Neutrophil (primary cell): ENCODE results near the gene OR13C3.

ENCODE experiments used
- H3K27ac ChIP-seq: fragments of 200-600 bp; sonication (generic); 2 replicates; pipeline ENCODE4 v1.5.1; 2016; ENCODE audit warnings: mild to moderate bottlenecking, moderate library complexity
- H3K27me3 ChIP-seq: fragments of 200-600 bp; sonication (generic); 2 replicates; pipeline ENCODE4 v1.6.0; 2016; ENCODE audit warnings: mild to moderate bottlenecking
- H3K36me3 ChIP-seq: fragments of 200-600 bp; sonication (generic); 2 replicates; pipeline ENCODE4 v1.5.1; 2017
- H3K4me1 ChIP-seq, 2 experiments: fragments of 200-600 bp in 1 of 2; sonication (generic) in 1 of 2; 1 replicate in 1 of 2; 2 replicates in 1 of 2; pipeline versions ENCODE4 v1.5.1 to v1.6.1; 2013 to 2016; ENCODE audit warnings: low read depth in 1 of 2, low read length in 1 of 2, mild to moderate bottlenecking in 1 of 2, moderate library complexity in 1 of 2; ENCODE audit not compliant: control insufficient read depth in 1 of 2, insufficient read depth in 1 of 2
- H3K4me3 ChIP-seq, 2 experiments: fragments of 200-600 bp in 1 of 2; sonication (generic) in 1 of 2; 1 replicate in 1 of 2; 2 replicates in 1 of 2; pipeline ENCODE4 v1.5.1; 2013 to 2016; ENCODE audit warnings: low read depth in 1 of 2, low read length in 1 of 2, mild to moderate bottlenecking in 1 of 2, moderate library complexity in 1 of 2
- H3K9me3 ChIP-seq: fragments of 200-600 bp; sonication (generic); 2 replicates; pipeline ENCODE4 v1.5.1; 2016
- TF ChIP-seq, protein P1 (sequence below): fragments of 200-600 bp; sonication (generic); IDR thresholded peaks from 2 replicates; pipeline ENCODE4 v1.5.1; 2016; ENCODE audit warnings: antibody characterized with exemption

OR13C3 gene

DNA sequence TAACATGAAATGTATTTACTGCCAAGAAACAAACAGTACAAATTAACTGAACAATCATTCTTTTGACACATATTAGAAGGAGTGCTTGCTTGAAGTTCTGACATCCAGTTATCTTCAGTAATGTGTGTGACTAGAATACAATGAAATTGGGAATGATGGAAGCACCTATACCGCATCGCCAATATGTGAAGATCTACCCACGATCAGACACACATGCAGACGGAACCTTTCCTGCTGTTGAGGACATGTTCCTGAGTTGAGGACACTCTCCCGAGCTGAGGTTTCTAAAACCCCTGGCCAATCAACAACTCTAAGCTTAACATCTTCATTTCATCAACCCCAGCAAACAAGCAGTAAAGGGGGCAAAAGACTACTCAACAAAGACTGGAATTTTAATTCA, at the start of gene OR13C3:
Gene OR13C3 (minus strand): TSS at position 101 of the 400 bp plus-strand sequence. CDS start 133 bp downstream, outside the sequence.
- no peaks in the 10 kb centered on the region for H3K27me3 ChIP-seq
- no peak within 1 kb of the TSS for H3K27ac ChIP-seq
- TF ChIP-seq, protein P1, sequence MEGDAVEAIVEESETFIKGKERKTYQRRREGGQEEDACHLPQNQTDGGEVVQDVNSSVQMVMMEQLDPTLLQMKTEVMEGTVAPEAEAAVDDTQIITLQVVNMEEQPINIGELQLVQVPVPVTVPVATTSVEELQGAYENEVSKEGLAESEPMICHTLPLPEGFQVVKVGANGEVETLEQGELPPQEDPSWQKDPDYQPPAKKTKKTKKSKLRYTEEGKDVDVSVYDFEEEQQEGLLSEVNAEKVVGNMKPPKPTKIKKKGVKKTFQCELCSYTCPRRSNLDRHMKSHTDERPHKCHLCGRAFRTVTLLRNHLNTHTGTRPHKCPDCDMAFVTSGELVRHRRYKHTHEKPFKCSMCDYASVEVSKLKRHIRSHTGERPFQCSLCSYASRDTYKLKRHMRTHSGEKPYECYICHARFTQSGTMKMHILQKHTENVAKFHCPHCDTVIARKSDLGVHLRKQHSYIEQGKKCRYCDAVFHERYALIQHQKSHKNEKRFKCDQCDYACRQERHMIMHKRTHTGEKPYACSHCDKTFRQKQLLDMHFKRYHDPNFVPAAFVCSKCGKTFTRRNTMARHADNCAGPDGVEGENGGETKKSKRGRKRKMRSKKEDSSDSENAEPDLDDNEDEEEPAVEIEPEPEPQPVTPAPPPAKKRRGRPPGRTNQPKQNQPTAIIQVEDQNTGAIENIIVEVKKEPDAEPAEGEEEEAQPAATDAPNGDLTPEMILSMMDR, result no peak
- H3K4me3 ChIP-seq, result no peak within 1 kb of the TSS
- no peaks in the 10 kb centered on the region for H3K36me3 ChIP-seq
- H3K4me1 ChIP-seq, result no peaks in the 10 kb centered on the region
- H3K9me3 ChIP-seq, result no peaks in the 10 kb centered on the region

DNA sequence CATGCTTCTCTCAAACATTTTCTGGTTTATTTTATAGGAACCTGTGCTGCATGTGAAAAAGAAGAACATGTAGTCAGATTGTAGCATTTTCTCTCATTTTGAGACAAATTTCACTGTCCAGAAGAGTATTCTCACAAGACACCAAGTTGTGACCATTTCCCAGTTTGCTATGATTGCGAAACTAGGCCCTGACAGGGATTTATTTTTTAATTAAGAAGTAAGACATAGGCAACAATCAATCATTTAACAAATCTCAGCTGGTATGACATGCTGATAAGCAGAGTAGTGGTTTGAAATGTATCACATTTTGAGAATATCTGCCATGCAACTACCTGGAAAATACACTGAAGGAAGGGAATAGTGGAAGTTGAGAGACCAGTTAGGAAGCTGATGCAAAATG, 43.9 kb upstream of the OR13C3 start:
- Histone ChIP-seq H3K27ac (no peak overlapping the region), H3K27me3 (no peaks in the 10 kb centered on the region), H3K9me3 (no peaks in the 10 kb centered on the region), H3K4me1 (no peaks in the 10 kb centered on the region), H3K36me3 (no peaks in the 10 kb centered on the region), H3K4me3 (no peak overlapping the region)
- TF ChIP-seq, protein P1, result no peak

DNA sequence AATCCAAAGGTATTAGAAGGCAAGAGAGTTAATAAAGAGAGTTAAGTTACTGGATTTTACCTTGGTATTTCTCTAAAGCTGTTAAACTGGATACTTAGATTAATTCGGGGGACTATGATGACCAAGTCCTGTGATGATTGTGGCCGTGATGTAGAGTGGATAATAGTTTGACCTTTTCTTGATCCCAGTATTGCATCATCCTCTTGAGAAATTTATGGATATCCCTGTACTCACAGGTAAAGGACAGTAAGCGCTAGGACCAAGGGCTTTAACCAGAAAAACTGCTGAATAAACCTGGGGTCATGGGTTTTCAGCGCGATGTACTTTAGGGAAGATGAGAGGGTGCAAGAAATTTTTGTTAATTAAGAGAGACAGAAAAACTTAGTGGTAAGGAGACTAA, 40.6 kb upstream of the OR13C3 start:
- no peaks in the 10 kb centered on the region for H3K4me1 ChIP-seq
- TF ChIP-seq, protein P1, result no peak
- H3K27ac ChIP-seq, result no peak overlapping the region
- no peak overlapping the region for H3K4me3 ChIP-seq
- no peaks in the 10 kb centered on the region for H3K36me3 ChIP-seq
- H3K9me3 ChIP-seq, result no peaks in the 10 kb centered on the region
- no peaks in the 10 kb centered on the region for H3K27me3 ChIP-seq

DNA sequence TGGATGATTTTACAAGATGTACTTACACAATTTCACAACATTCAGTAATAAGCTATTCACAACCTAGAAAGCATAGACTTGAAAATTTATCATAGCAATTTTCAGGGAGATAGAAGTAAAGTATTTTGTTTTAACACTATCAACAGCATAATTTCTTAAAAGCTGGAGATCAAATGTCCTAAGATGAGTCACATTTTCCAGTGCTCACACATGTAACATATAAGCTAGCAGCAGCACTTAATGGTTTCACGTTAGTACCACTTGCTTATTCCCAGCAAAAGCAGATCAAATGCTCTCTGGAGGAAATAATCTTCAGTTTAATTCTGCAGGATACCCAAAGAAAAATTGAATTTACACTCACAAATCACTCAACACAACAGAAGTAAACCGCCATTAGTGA, 38.8 kb upstream of the OR13C3 start:
- H3K27ac ChIP-seq, result no peak overlapping the region
- H3K36me3 ChIP-seq, result no peaks in the 10 kb centered on the region
- H3K27me3 ChIP-seq, result no peaks in the 10 kb centered on the region
- no peaks in the 10 kb centered on the region for H3K9me3 ChIP-seq
- TF ChIP-seq, protein P1, result no peak
- H3K4me3 ChIP-seq, result no peak overlapping the region
- no peaks in the 10 kb centered on the region for H3K4me1 ChIP-seq

DNA sequence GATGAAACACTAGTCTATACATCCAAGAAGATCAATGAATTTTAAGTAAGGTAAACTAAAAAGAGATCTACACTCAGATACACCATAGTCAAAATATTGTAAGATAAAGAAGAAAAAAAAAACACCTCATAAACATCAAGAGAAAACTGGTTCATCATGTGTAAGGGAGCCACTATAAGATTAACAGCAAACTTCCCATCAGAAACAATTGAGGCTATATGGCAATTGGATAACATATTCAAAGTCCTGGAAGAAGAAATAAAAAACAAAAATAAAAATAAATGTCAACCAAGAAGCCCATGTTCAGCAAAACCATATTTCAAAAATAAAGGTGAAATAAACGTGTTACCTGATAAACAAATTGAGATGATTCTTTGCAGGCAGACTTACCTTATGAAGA, 36.0 kb upstream of the OR13C3 start:
- TF ChIP-seq, protein P1, result no peak
- Histone ChIP-seq H3K9me3 (no peaks in the 10 kb centered on the region), H3K27me3 (no peaks in the 10 kb centered on the region), H3K4me3 (no peak overlapping the region), H3K27ac (no peak overlapping the region), H3K36me3 (no peaks in the 10 kb centered on the region), H3K4me1 (no peaks in the 10 kb centered on the region)

DNA sequence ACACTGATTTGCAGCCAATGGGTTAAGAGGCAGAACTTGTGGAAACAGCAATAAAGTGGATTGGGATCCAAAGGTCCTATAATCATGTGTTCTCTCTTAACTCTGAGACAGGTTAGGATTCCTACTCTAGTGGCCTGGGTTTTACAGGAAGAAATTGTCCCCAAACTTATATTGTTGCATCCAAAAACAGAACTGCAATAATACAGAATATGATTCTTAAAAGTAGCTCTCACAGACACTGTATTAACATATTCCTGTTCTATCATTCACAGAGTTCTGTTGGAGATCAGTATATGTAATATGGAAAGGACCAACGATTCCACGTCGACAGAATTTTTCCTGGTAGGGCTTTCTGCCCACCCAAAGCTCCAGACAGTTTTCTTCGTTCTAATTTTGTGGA, 32.2 kb upstream of the OR13C3 start, which contains the start of gene OR13C8:
Gene OR13C8 (plus strand): TSS at position 301 of the 400 bp plus-strand sequence. CDS start 0 bp downstream, at position 301.
- H3K27me3 ChIP-seq, result no peaks in the 10 kb centered on the region
- H3K4me1 ChIP-seq, result no peaks in the 10 kb centered on the region
- TF ChIP-seq, protein P1, result no peak
- no peaks in the 10 kb centered on the region for H3K9me3 ChIP-seq
- H3K4me3 ChIP-seq, result no peak within 1 kb of the TSS
- no peak within 1 kb of the TSS for H3K27ac ChIP-seq
- no peaks in the 10 kb centered on the region for H3K36me3 ChIP-seq
